Activated CD8-positive, alpha-beta memory T cell treated with anti-CD3 and anti-CD28 coated beads for 1 hour (primary cell): Measurements from ENCODE around the gene ARHGAP9.
"Not testable (repeated sequence)": the region's sequence is repeated elsewhere in the genome, so short reads cannot be mapped to it uniquely, and the experiment has no call there.

Source experiments
- DNase-seq, 2 donors: peaks; one replicate each; pipeline ENCODE4 v3.0.0-alpha.2; 2020; ENCODE audit warnings: low read depth in 1 of 2; ENCODE audit errors: extremely low read depth in 1 of 2

ARHGAP9 gene

DNA sequence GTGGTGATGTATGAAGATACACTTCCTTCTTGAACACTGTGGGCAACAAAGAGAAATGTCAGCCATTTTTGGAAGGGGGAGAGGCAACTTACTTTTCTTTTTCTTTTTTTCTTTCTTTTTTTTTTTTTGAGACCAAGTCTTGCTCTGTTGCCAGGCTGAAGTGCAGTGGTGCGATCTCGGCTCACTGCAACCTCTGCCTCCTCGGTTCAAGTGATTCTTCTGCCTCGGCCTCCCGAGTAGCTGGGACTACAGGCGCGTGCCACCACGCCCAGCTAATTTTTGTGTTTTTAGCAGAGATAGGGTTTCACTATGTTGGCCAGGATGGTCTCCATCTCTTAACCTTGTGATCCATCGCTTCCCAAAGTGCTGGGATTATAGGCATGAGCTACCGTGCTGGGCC is 38.1 kb upstream of the ARHGAP9 start:
- not testable (repeated sequence) for DNase-seq

DNA sequence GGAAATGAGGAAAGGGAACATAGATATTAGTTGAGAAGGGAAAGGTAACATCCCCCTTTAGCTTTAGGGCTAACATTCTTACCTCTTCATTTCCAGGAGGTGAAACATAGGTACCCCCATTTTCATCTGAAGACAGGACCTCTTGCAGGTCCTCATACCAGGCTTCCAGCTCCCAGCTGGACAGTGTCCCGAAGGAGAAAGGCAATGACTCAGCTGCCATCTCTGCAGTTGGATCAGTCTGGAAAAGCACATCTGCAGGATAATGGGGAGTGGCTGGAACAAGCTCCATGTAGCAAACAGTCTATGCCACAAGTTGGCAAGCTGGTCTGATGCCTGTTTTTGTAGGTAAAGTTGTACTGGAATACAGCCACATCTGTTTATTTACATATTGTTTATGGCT is 37.5 kb upstream of the ARHGAP9 start:
- DNase-seq, result no peak

DNA sequence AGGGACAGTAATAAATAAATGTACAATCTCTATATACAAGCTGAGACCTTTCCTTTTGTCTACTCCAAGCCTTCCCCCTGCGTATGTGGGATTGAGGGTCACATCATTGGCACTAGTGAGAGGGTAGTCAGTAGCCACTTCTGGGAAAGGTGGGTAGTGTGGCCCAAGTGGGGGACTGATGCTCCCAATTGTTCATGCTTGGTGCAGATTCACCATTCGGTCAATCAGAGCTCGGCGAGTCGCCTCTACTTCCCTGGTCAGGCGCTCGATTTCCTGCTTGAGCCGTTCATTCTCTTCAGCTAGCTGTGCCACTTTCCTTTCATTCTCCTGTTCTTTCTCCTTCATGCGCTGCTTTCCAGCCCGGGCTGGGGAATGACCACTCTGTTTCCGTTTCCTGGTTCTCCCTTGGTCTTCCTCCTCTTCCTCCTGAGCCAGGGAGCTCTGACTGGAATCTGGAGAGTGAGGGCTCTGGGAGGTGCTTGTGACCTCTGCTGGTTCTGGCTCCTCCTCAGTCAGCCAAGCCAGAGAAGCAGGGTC is 37.0 kb upstream of the ARHGAP9 start:
- DNase-seq, result no peak

DNA sequence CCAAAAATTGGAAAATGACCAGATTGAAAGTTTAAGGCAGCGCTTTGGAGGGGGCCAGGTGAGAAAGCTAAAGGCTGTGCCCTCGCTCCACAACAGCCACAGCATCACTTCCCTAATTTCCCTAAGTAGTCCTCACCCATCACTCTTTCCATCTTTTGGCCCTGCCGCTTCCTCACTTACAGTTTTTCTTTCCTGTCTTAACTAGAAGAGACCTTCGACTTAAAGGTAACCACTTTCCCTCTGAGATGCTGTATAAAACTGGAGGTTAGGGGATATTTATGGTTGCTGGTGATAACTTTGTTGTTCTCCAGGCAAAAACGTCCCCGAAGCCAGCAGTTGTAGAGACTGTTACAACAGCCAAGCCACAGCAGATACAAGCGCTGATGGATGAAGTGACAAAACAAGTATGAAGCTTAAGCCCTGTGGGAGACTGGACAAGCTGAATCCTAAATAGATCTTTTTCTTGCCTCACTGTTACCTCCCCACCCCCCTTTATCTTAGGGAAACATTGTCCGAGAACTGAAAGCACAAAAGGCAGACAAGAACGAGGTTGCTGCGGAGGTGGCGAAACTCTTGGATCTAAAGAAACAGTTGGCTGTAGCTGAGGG is 36.4 kb upstream of the ARHGAP9 start:
- DNase-seq, result no peak

DNA sequence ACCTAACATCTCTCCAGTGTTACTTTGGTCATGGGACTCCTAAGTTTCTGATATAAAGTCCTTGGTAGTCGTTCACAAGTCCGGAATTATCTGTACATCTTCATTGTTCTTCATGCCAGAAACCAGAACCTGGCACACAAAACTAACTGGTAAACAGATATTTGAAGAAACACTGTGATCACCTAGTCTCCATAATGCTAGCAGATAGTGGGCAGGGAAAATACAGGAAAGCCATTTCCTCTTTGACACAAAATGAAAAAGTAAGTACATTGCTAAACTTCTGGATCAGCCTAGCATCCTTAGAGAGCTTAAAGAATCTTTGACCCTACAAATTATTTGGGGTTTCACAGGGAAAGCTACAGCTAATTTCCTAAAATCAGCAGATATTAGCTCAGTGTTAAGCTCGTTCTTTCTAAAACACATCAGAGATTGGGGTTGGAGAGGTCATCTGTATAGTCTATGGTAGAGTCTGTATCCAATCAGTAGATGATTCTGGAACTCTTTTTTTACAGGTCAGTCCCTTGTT is 35.8 kb upstream of the ARHGAP9 start:
- no peak for DNase-seq

DNA sequence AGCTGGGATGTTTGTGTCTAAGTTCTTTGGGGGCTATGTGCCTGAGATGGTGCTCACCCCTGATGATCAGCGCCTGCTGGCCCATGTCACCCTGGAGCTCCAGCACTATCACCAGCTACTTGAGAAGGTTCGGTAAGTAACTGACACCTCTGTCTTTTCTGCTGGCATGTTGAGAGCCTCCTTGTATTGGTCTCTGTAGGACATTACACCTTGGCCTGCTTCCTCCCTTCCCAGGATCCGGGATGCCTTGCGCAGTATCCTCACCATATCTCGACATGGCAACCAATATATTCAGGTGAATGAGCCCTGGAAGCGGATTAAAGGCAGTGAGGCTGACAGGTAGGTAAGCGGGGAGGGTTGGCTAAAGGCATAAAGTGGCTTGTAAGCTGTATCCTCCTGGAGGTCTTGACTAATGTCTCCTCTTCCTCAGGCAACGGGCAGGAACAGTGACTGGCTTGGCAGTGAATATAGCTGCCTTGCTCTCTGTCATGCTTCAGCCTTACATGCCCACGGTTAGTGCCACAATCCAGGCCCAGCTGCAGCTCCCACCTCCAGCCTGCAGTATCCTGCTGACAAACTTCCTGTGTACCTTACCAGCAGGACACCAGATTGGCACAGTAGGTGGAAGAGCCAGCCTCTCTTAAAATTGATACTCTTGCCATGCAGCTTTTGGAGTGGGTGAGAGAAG is 35.2 kb upstream of the ARHGAP9 start:
- DNase-seq, result no peak

DNA sequence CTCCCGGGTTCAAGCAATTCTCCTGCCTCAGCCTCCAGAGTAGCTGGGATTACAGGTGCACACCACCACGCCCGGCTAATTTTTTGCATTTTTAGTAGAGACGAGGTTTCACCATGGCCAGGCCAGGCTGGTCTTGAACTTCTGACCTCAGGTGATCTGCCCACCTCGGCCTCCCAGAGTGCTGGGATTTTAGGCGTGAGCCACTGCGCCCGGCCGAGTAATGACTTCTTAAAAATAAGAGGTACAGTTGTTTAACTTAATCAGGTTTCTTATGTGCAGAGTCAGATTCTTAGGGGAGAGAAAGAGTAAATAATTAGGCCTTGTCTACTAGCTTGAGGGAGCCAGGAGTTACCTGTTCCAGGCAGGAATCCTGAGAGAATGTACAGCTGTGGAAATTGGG is 34.6 kb upstream of the ARHGAP9 start:
- DNase-seq, result not testable (repeated sequence)

DNA sequence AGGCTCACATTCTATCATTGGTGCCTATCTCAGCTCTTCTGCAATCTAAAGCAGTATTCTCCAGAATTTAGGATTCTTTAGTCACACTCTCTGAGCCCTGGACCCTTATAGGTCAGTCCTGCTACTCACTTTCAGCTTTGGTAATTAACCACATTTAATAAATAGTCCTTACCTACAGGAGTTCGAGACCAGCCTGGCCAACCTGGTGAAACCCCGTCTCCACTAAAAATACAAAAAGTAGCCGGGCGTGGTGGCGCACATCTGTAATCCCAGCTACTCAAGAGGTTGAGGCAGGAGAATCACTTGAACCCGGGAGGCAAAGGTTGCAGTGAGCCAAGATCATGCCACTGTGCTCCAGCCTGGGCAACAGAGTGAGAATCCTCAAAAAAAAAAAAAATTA is 34.0 kb upstream of the ARHGAP9 start:
- DNase-seq, result not testable (repeated sequence)

DNA sequence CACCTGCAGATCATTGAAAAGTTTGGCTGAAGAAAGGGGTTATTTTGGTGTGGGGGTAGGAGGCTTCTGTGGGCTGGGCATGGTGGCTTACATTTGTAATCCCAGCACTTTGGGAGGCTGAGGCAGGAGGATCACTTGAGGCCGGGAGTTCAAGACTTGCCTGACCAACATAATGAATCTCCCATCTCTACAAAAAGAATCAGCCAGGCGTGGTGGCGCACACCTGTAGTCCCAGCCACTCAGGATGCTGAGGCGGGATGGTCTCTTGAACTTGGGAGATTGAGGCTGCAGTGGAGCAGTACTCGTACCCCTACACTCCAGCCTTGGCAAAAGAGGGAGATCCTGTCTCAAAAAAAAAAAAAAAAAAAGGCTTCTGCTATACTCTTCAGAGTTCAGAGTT is 33.6 kb upstream of the ARHGAP9 start:
- no peak for DNase-seq

DNA sequence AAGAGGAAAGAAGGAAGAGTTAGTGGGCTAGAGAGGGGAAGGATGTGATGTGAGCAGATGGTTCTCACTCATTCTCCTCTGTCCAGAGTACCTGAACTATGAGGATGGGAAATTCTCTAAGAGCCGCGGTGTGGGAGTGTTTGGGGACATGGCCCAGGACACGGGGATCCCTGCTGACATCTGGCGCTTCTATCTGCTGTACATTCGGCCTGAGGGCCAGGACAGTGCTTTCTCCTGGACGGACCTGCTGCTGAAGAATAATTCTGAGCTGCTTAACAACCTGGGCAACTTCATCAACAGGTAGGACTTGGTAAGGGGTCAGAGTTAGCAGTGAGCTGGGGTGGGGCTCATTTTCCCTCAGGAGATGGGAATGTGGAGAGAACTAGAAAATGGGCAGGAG is 33.0 kb upstream of the ARHGAP9 start:
- no peak for DNase-seq

DNA sequence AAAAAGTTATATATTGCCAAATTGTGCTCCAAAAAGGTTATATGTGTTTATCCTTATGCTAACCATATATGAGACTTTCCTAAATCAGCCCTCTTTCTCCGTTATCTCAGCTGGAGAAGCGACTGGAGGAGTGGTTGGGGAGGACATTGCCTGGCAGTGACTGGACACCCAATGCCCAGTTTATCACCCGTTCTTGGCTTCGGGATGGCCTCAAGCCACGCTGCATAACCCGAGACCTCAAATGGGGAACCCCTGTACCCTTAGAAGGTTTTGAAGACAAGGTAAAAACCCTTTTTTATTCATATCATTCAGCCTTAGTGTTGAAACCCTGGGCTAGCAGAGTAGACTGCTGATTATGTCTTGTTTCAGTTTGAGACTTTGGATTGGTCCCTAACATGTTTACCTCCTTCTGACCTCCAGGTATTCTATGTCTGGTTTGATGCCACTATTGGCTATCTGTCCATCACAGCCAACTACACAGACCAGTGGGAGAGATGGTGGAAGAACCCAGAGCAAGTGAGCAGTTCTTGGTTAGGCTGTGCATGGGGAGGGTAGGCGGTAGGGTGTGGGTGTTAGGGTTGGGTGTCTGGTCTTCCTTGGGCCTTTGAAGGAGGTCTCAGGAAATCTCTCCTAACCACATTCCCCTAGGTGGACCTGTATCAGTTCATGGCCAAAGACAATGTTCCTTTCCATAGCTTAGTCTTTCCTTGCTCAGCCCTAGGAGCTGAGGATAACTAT is 32.1 kb upstream of the ARHGAP9 start:
- DNase-seq, result no peak

DNA sequence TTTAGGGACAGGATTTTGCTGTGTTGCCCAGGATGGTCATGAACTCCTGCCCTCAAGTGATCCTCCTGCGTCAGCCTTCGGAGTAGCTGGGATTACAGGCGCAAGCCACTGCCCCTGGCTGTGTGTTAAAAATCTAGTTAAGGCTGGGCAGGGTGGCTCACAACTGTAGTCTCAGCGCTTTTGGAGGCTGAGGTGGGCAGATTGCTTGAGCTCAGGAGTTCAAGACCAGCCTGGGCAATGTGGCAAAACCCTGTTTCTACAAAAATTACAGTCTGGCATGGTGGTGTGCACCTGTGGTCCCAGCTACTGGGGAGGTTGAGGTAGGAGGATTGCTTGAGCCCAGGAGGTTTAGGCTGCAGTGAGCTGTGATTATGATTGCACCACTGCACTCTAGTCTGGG is 31.5 kb upstream of the ARHGAP9 start:
- no peak for DNase-seq

DNA sequence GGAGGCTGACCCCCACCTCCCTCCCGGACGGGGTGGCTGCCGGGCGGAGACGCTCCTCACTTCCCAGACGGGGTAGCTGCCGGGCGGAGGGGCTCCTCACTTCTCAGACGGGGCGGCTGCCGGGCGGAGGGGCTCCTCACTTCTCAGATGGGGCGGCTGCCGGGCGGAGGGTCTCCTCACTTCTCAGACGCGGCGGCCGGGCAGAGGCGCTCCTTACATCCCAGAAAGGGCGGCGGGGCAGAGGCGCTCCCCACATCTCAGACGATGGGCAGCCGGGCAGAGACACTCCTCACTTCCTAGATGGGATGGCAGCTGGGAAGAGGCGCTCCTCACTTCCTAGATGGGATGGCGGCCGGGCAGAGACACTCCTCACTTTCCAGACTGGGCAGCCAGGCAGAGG is 28.1 kb upstream of the ARHGAP9 start:
- not testable (repeated sequence) for DNase-seq

DNA sequence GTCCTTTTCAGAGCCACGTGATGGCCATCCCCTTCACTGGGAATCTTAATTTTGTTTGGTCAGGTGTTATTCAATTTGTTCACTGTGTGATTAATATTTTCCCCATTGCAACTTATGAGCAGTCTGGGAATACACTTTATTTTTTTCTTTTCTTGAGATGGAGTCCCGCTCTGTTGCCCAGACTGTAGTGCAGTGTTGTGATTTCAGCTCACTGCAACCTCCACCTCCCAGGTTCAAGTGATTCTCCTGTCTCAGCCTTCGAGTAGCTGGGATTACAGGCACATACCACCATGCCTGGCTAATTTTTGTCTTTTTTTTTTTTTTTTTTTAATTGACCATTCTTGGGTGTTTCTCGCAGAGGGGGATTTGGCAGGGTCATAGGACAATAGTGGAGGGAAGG is 26.9 kb upstream of the ARHGAP9 start:
- not testable (repeated sequence) for DNase-seq

DNA sequence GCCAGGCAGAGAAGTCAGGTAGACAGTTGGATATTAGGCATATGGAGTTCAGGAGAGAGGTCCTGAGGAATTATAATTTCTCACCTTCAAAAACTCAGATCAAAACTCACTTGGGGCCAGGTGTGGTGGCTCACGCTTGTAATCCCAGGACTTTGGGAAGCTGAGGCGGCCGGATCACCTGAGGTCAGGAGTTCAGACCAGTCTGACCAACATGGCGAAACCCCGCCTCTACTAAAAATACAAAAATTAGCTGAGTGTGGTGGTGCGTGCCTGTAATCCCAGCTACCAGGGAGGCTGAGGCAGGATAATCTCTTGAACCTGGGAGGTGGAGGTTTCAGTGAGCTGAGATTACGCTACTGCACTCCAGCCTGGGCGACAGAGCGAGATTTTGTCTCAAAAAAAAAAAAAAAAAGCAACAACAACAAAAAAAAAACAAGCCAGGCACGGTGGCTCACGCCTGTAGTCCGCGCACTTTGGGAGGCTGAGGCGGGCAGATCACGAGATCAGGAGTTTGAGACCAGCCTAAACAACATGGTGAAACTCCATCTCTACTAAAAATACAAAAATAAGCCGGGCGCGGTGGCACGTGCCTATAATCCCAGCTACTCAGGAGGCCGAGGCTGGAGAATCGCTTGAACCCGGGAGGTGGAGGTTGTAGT is 22.8 kb upstream of the ARHGAP9 start:
- DNase-seq, result not testable (repeated sequence)

DNA sequence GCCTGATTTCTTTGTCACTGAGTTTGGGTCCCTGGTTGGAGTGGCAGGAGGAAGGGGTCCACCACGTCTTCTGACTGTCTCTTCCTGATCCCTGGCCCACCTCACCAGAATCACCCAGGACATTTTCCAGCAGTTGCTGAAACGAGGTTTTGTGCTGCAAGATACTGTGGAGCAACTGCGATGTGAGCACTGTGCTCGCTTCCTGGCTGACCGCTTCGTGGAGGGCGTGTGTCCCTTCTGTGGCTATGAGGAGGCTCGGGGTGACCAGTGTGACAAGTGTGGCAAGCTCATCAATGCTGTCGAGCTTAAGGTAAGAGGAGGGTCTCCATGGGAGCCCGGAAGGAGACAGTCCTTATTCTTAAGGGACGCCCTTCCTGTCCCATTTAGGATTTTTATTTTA is 20.5 kb upstream of the ARHGAP9 start:
- DNase-seq, result no peak

DNA sequence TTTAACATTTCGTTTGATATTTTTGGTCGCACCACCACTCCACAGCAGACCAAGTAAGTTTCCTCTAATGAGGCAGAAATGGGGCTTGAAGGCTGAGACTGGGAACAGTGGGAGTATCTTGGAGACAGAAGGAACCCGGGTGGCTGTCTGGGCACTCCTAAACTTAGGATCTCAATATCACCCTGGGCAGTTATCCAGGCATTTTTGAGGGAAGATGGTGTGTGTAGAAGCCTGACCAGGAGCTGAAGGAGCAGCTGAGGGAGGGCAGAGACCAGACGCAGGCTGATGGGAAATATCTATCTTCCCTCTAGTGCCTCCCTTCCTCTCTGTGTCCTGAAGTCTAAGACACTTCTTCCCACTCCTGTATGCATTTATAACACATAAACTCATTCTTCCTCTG is 18.9 kb upstream of the ARHGAP9 start:
- no peak for DNase-seq

DNA sequence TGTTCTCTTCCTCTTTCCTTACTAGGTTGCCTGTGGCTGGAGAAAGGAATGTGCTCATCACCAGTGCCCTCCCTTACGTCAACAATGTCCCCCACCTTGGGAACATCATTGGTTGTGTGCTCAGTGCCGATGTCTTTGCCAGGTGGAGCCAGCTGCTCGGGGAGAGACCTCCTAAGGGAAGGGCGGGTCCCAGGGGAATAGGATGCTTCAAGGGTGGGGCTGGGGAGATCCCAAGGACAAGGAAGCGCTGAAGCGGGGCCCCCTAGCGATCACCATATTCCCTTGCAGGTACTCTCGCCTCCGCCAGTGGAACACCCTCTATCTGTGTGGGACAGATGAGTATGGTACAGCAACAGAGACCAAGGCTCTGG is 18.5 kb upstream of the ARHGAP9 start:
- DNase-seq, result no peak

DNA sequence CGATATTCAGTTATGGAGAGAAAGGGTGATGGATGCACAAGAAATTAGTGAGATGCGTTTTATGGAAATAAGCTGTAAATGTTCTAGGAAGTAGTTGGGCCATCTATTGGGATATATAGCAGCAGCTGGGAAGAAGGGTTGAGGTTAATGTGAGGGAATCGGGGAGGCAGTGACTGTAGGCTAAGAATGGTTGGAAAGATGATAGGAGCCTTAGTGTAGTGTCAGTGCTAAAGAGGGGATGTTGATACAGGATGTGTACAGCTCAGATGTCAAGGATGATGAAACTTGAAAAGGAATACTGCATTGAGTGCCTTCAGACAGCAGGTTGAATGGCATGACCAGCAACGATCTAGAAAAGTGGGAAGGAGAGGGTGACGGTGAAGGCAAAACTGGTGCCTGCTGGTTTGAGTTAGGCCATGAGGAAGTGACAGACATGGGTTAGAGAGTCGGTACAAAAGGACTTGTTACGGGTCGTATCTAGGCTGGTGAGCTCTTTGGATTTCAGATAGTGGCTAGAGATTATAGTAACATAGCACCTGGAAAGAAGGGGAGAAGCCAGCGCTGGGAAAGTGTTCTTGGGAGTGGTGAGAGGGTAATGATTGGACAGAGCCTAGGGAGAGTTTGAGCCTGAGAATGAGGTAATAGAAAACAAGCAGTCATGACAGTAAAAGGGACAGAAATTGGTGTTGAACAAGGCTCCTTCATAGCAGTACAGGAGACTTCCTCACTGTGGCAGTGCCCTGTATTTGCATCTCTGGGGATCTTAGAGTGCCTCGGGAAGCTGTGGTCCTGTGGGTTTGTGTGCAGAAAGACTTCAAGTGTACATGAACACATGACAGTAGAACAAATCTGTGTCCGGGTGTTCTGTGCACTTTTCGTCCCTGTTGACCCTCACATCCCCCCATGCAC is 17.8 kb upstream of the ARHGAP9 start:
- no peak for DNase-seq

DNA sequence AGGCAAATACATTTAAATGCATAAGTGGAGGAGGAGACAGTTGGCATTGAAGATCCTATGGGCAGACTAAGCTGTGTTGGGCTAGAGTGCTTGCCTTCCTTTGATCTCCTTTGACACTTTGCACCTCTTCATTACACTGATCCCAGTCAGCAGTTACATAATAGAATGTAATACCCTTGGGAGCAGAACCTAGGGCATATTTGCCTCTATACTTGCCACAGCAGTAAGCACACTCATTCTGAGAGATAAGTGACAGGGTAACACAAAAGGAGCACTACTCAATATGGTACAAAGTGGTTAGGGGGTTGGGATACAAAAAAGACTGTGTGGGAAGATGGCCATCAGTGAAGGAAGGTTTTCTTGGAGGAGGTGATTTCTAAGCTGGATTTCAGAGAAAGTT is 17.2 kb upstream of the ARHGAP9 start:
- no peak for DNase-seq
